Measurements from ENCODE around the gene RIMS1.

Gene RIMS1

GRCh38 chr6:72084992-72085569 is 198.7 kb downstream of the RIMS1 start:
- in situ Hi-C loops (cut with MboI; ENCODE audit: low sequenced_read_pairs) = no loop called here

- in situ Hi-C loops (cut with MboI; ENCODE audit: low sequenced_read_pairs) = no loop called here
Measured at GRCh38 chr6:72094506-72094905, 208.2 kb downstream of the RIMS1 start.

GRCh38 chr6:72102561-72102960 is 216.2 kb downstream of the RIMS1 start:
- in situ Hi-C loops (cut with MboI; ENCODE audit: low sequenced_read_pairs) = no loop called here

- in situ Hi-C loops (cut with MboI; ENCODE audit: low sequenced_read_pairs) = no loop called here
Measured at GRCh38 chr6:72111611-72112010, 225.3 kb downstream of the RIMS1 start.

- in situ Hi-C loops (cut with MboI; ENCODE audit: low sequenced_read_pairs) = no loop called here
Measured at GRCh38 chr6:72130327-72130726, 244.0 kb downstream of the RIMS1 start.

- in situ Hi-C loops (cut with MboI; ENCODE audit: low sequenced_read_pairs) = no loop called here
Measured at GRCh38 chr6:72132427-72132826, 246.1 kb downstream of the RIMS1 start.

- in situ Hi-C loops (cut with MboI; ENCODE audit: low sequenced_read_pairs) = no loop called here
Measured at GRCh38 chr6:72132851-72133250, 246.5 kb downstream of the RIMS1 start.

GRCh38 chr6:72133324-72133723 is 247.0 kb downstream of the RIMS1 start:
- in situ Hi-C loops (cut with MboI; ENCODE audit: low sequenced_read_pairs) = no loop called here

GRCh38 chr6:72140795-72141194 is 254.4 kb downstream of the RIMS1 start:
- in situ Hi-C loops (cut with MboI; ENCODE audit: low sequenced_read_pairs) = no loop called here

- in situ Hi-C loops (cut with MboI; ENCODE audit: low sequenced_read_pairs) = no loop called here
Measured at GRCh38 chr6:72149715-72150114, 263.4 kb downstream of the RIMS1 start.

- in situ Hi-C loops (cut with MboI; ENCODE audit: low sequenced_read_pairs) = no loop called here
Measured at GRCh38 chr6:72151742-72152141, 265.4 kb downstream of the RIMS1 start.

GRCh38 chr6:72175916-72176315 is 289.6 kb downstream of the RIMS1 start:
- in situ Hi-C loops (cut with MboI; ENCODE audit: low sequenced_read_pairs) = no loop called here

- in situ Hi-C loops (cut with MboI; ENCODE audit: low sequenced_read_pairs) = no loop called here
Measured at GRCh38 chr6:72182337-72183246, 296.2 kb downstream of the RIMS1 start.

GRCh38 chr6:72203983-72204382 is 317.6 kb downstream of the RIMS1 start:
- in situ Hi-C loops (cut with MboI; ENCODE audit: low sequenced_read_pairs) = no loop called here

GRCh38 chr6:72205500-72205899 is 319.1 kb downstream of the RIMS1 start:
- in situ Hi-C loops (cut with MboI; ENCODE audit: low sequenced_read_pairs) = no loop called here

- in situ Hi-C loops (cut with MboI; ENCODE audit: low sequenced_read_pairs) = no loop called here
Measured at GRCh38 chr6:72206606-72207005, 320.3 kb downstream of the RIMS1 start.

- in situ Hi-C loops (cut with MboI; ENCODE audit: low sequenced_read_pairs) = no loop called here
Measured at GRCh38 chr6:72212686-72213085, 326.3 kb downstream of the RIMS1 start.

- in situ Hi-C loops (cut with MboI; ENCODE audit: low sequenced_read_pairs) = no loop called here
Measured at GRCh38 chr6:72213654-72214053, 327.3 kb downstream of the RIMS1 start.

GRCh38 chr6:72216222-72217068 is 330.1 kb downstream of the RIMS1 start:
- in situ Hi-C loops (cut with MboI; ENCODE audit: low sequenced_read_pairs) = no loop called here

GRCh38 chr6:72217626-72218025 is 331.3 kb downstream of the RIMS1 start:
- in situ Hi-C loops (cut with MboI; ENCODE audit: low sequenced_read_pairs) = no loop called here

- in situ Hi-C loops (cut with MboI; ENCODE audit: low sequenced_read_pairs) = no loop called here
Measured at GRCh38 chr6:72218125-72218524, 331.8 kb downstream of the RIMS1 start.
